GM21619 (cell line): Measurements from ENCODE around the gene LRRTM1.

Experiments
- ATAC-seq: cut with Tn5 transposase; IDR thresholded peaks from one replicate; pipeline ENCODE4 v1.9.1; 2021; ENCODE audit not compliant: unreplicated experiment

Gene LRRTM1

GRCh38 chr2:80303006-80303908 lies 1.3 kb downstream of the LRRTM1 start:
- ATAC-seq = no peak

- no peak for ATAC-seq
Observed at GRCh38 chr2:80302314-80303005, 2.1 kb downstream of the LRRTM1 start.

- no peak for ATAC-seq
Observed at GRCh38 chr2:80302001-80302313, 2.6 kb downstream of the LRRTM1 start.

DNA sequence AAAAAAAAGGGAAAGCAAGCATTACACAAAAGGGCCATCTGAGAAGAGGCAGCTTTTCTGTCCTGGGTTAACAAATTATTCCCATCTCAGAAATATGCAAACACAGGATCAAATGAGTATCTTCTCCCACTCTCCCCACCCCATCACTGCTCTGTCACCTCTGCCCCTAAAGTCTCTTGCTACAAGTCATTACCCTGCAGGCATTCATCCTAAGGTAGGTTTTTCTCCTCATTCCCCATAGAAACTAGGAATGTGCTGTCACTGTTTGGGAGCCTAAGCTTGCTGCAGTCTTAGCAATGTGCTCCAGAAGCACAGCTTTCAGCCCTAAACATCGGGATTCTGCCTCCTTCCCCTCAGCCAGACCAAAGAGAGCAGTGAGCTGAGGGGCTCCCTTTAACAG lies 3.6 kb downstream of the LRRTM1 start:
- ATAC-seq = no peak

DNA sequence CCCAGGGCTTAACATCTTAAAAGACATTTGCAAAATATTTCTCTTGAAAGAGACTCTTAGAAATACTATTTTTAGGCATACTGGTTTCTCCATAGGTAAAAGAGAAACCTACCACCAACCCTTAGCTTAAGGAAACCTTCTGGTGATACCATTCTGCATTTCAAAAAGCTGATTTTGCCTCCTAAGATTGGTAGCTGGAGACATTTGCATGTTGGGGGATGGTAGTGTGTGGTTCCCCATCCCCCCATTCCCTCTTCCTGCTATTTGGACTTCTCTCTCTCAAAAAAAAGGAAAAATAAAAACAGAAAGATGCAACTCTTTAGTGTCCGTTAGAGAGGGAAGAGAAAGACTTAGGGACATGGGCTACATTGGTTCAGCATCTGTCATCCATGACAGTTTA lies 4.2 kb downstream of the LRRTM1 start:
- no peak for ATAC-seq

- ATAC-seq = no peak
Observed at GRCh38 chr2:80299661-80300060, 4.9 kb downstream of the LRRTM1 start.

DNA sequence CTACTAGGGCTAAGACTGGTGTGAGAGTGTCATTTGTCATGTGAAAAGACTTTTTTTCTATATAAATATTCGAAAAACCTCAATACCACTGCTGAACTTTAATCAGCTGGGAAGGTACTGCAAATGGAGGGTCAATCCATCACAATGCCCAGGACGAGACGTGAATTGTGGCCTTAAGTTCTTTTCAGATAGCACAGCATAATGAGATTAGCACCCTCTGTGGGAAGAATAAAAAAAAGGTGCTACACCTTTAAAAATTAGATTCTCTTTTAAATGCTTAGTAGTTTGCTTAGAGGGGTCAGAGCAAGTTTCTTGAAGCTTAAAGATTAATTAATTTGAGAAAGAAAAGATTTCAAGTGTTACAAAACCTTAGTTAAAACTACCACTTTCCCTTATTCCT lies 5.6 kb downstream of the LRRTM1 start:
- no peak for ATAC-seq

DNA sequence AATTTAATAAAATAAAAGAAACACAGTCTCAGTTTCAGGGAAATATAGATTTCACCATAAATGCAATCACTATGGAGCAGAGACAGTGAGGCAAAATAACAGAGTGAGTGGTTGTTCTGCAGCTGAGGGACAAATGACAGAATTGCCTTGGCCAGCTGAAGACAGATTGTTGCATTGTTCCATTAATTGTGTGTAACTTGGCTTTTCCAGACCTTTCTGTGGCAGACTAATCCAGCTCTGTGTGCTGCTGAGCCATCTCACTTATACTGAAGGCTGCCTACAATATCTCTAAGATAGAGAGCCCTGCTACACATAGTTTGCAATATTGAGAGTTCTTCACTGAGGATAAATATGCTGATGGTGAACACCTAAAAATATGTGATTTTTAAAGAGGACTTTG lies 11.5 kb downstream of the LRRTM1 start:
- no peak for ATAC-seq

GRCh38 chr2:80292474-80292873 lies 12.1 kb downstream of the LRRTM1 start:
- ATAC-seq = no peak

GRCh38 chr2:80291656-80292055 lies 12.9 kb downstream of the LRRTM1 start:
- ATAC-seq = no peak

DNA sequence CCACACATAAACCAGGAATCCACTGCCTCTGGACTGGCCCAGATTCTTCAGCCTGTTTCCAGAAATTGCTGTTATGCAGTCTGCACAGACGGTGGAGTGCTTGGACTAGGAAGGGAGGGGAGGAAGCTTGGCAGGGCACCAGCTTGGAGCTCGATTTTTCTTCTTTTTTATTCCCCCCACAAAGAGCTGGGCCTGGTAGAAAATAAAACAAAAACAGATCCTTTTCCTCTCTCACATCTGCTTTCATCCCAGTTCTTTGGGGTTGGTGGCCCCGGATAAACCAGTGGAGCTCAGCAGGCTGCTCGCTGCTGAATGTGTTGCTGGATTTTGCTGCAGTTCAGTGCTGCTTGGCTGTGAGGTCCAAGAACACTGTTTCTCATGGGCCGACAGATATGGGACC lies 16.0 kb downstream of the LRRTM1 start:
- no peak for ATAC-seq

DNA sequence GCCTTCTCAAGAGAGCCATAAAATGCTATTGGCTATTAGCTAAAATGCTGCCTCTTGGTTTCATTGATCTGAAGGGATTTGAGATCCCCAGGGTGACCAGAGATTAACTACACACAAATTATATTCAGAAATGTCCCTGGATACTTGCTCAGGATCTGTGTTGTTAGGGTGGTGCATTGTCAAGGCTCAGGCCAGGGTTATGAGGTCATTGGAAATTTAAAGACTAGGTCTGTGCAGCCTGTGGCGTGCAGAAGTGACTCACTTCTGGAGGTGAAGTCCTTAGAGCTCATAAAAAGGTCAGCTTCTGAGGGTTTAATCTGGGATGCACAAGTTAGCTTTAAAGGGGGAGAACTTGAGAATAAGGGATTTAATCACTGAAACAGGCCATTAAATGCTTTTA lies 23.5 kb downstream of the LRRTM1 start:
- no peak for ATAC-seq

GRCh38 chr2:80280598-80280997 lies 24.0 kb downstream of the LRRTM1 start:
- no peak for ATAC-seq

- ATAC-seq = no peak
Observed at GRCh38 chr2:80269806-80270205, 34.7 kb downstream of the LRRTM1 start.

- ATAC-seq = no peak
Observed at GRCh38 chr2:80266231-80266630, 38.3 kb downstream of the LRRTM1 start.

DNA sequence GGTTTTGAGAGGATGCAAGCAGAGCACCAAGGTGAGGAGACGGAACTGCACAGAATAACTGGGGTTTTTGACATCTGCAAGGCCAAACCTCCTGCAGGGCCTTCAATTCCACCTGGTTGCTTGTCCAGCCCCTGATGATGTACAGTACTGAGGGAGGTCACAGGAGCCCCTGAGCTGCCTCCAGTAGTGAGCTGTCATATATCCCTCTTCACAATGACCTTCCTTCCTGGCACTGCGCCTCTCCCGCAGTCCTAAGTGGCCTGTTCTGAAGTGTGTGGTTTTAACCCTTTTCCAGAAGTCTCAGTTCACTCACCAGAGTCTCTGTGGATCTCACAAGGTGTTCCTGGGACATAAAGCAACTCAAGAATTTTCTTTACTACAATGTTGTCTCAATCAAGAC lies 45.3 kb downstream of the LRRTM1 start:
- no peak for ATAC-seq

DNA sequence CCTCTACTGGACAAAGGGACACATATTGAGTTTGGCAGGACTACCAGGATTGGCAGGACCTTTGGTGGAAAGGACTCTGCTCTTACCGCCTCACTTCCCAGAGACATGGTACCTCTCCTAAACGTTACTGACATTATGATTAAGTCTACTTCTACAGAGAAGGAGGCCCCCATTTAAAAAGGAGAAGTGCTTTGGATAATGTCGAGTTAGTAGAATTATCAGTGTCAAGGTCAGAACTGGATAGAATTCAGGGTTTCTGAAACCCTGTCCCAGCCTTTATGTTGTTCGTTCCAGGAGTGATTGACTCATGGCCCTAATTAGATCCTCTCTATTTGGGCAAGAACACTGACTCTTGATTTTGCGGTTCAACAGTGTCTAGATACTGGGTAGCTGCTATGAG lies 45.8 kb downstream of the LRRTM1 start:
- ATAC-seq = no peak

- ATAC-seq = no peak
Observed at GRCh38 chr2:80258341-80258740, 46.2 kb downstream of the LRRTM1 start.

DNA sequence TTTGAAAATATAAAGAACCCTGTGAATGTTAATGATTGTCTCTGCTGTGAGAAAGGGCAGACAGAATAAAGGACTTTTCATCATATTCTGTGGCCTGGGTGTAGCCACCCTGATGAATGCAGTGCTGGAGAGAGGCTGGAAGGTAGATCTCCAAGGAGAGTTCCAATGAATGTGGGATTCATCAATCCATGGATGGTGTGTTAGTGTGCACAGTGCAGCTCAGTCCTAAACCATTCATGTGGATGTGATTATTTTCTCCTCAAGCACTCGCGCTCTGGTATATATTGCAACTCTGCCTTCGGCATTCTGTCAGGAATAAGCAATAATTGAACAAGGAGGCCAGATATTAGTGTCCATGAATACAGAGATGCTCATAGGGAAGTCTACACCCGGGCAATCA lies 47.1 kb downstream of the LRRTM1 start:
- ATAC-seq = no peak

DNA sequence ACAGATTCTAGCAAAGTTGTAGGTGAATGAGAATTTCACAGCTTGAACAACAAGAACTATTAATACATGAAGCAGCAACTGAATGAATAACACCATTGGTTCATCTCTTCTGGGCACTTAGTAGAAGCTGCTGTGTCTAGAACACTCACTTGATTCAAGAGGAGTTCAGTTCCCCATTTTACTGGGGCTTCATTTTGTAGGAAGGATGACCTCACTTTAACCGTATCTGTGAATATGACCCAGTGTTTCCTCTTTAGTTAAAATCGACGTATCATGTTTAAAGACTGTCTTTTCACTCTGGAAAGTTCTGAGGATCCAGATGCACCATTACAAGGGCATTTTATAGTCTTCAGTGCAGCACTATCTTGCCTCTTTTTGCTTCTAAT lies 47.8 kb downstream of the LRRTM1 start:
- no peak for ATAC-seq

GRCh38 chr2:80255918-80256781 lies 48.4 kb downstream of the LRRTM1 start:
- no peak for ATAC-seq
